ENCODE data around the gene PCDH18. TPM values are rescaled to one million over a fixed set of nuclear protein-coding genes. Genes with fewer than 3 reads are reported as not detected.
A peak's percentile ranks its signal among the peaks of the same experiment; 100 is the strongest.
"Not testable (repeated sequence)": the region's sequence is repeated elsewhere in the genome, so short reads cannot be mapped to it uniquely, and the experiment has no call there.

PCDH18 gene
- total and polyA plus RNA-seq, 11 donors: 1.4 to 14.5 (median 5.7) TPM

DNA sequence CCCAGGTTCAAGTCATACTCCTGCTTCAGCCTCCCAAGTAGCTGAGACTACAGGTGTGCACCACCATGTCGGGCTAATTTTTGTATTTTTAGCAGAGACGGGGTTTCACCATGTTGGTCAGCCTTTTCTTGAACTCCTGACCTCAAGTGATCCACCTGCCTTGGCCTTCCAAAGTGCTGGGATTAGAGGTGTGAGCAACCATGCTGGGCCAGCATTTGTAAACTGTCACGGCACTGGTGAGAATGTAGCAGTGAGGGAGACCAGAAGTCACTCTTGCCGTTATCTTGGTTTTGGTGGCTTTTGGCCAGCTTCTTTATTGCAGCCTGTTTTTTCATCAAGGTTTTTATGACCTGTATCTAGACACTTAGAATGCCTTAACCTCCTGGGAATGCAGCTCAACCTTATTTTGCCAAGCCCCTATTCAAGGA lies 22.4 kb downstream of the PCDH18 start:
- 50 to 66% (median 58%) methylated on average over 4 of the region's 4 CpGs for WGBS, 4 donors
- no peak for TF ChIP-seq POLR2A (IDR thresholded peaks at IDR 0.05)

DNA sequence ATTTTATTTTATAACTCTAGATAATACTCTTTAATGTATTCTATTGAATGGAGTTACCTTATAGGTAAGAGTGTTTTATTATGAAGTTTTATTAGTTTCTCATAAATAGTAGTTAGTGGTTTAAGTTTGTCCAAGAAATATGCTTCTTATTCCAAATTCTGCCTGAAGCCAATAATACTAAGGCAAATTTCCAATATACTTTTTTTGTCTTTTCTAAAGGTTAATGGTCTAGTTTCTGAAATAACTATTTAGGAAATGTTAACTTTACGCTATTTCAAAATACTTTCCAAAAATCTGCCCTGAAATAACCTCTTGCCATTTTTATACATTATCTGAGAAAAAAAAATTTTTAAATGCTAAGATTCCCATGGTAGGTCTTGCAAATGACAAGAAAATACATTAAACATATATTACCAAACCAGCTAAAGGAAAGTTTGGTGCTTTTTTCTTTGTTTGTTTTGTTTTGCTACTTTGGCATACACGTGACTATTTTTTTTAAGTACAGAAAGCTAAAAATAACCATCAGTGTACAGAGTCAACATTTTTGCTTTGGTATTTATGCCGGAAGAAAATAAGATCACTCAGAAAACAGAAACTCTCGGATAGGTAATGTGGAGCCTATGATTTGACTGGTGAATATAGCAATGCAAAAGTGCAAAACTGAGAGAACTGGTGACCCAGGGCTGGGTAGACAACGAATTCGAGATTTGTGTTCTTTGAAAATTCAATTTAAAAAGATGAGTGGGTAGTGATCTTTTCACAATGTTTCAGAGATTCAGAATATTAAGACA lies 29.8 kb downstream of the PCDH18 start:
- no peaks in the 10 kb centered on the region for H3K4me1 ChIP-seq
- ATAC-seq (no peak), DNase-seq (no peak)
- TF ChIP-seq POLR2A (IDR thresholded peaks at IDR 0.05): no peak
- TF ChIP-seq, protein P1, sequence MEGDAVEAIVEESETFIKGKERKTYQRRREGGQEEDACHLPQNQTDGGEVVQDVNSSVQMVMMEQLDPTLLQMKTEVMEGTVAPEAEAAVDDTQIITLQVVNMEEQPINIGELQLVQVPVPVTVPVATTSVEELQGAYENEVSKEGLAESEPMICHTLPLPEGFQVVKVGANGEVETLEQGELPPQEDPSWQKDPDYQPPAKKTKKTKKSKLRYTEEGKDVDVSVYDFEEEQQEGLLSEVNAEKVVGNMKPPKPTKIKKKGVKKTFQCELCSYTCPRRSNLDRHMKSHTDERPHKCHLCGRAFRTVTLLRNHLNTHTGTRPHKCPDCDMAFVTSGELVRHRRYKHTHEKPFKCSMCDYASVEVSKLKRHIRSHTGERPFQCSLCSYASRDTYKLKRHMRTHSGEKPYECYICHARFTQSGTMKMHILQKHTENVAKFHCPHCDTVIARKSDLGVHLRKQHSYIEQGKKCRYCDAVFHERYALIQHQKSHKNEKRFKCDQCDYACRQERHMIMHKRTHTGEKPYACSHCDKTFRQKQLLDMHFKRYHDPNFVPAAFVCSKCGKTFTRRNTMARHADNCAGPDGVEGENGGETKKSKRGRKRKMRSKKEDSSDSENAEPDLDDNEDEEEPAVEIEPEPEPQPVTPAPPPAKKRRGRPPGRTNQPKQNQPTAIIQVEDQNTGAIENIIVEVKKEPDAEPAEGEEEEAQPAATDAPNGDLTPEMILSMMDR (IDR thresholded peaks at IDR 0.05): no peak
- H3K27ac ChIP-seq: no peak overlapping the region
- no peaks in the 10 kb centered on the region for H3K9me3 ChIP-seq
- H3K27me3 ChIP-seq: no peaks in the 10 kb centered on the region
- no peak overlapping the region for H3K4me3 ChIP-seq
- no peaks in the 10 kb centered on the region for H3K36me3 ChIP-seq
- intact Hi-C loops (cut with DNase I): no loop called here
- WGBS, 4 donors: 69 to 76% (median 73%) methylated on average over 6 of the region's 6 CpGs

More for the DNA sequence above, 22.4 kb downstream of the PCDH18 start:
- no peak for DNase-seq
- Histone ChIP-seq H3K4me3 (no peak overlapping the region), H3K4me1 (no peaks in the 10 kb centered on the region), H3K27me3 (no peaks in the 10 kb centered on the region), H3K36me3 (no peaks in the 10 kb centered on the region), H3K9me3 (no peaks in the 10 kb centered on the region), H3K27ac (peak overlapping the region in 5 of 12 donors; percentile 7 to 50 (median 20))
- intact Hi-C loops (cut with DNase I): loop anchor here in 1 of 10 donors (10.0 kb wide), 1 partner anchor 115 kb away; no protein-coding TSS in a partner anchor
- ATAC-seq: no peak

DNA sequence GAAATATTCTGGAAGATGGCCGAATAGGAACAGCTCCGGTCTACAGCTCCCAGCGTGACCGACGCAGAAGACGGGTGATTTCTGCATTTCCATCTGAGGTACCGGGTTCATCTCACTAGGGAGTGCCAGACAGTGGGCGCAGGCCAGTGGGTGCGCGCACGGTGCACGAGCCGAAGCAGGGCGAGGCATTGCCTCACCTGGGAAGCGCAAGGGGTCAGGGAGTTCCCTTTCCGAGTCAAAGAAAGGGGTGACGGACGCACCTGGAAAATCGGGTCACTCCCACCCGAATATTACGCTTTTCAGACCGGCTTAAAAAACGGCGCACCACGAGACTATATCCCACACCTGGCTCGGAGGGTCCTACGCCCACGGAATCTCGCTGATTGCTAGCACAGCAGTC lies 36.0 kb downstream of the PCDH18 start:
- WGBS, 4 donors: 72 to 87% (median 86%) methylated on average over 13 to 27 of the region's 29 CpGs
- H3K27ac ChIP-seq; H3K4me1 ChIP-seq; ATAC-seq; H3K27me3 ChIP-seq; H3K4me3 ChIP-seq; intact Hi-C loops (cut with DNase I); DNase-seq; H3K36me3 ChIP-seq; H3K9me3 ChIP-seq: not testable (repeated sequence)

- WGBS, 4 donors: 74 to 93% (median 85%) methylated on average over 2 of the region's 2 CpGs
- intact Hi-C loops (cut with DNase I): no loop called here
- ATAC-seq: no peak
These were observed 36.7 kb downstream of the PCDH18 start for GRCh38 chr4:137495578-137495977.

DNA sequence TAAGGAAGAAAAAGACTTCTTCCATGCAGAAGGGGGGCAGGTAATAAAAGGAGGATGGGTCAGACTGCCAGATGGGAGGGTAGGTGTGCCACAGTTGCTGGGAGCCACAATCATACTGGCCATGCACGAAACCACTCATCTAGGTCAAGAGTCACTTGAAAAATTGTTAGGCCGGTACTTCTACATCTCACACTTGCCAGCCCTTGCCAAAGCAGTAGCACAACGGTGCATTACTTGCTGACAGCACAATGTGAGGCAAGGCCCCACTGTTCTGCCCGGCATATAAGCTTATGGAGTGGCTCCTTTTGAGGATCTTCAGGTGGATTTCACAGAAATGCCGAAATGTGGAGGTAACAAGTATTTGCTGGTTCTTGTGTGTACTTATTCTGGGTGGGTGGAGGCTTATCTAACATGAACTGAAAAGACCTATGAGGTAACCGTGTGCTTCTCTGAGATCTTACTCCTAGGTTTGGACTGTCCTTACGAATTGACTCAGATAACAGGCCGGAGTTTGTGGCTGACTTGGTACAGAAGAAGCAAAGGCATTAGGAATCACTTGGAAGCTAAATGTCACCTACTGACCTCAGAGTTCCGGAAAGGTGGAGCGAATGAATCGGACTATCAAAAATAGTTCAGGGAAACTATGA lies 48.9 kb downstream of the PCDH18 start:
- H3K27me3 ChIP-seq; DNase-seq; H3K4me1 ChIP-seq; H3K36me3 ChIP-seq; H3K4me3 ChIP-seq; ATAC-seq; intact Hi-C loops (cut with DNase I); H3K9me3 ChIP-seq: not testable (repeated sequence)
- peak overlapping the region in 1 of 12 donors; percentile 64 for H3K27ac ChIP-seq
- 49 to 69% (median 58%) methylated on average over 11 of the region's 11 CpGs for WGBS, 4 donors

More at GRCh38 chr4:137495578-137495977, 36.7 kb downstream of the PCDH18 start:
- H3K4me3 ChIP-seq: no peak overlapping the region
- no peak for DNase-seq
- TF ChIP-seq POLR2A (IDR thresholded peaks at IDR 0.05): no peak
- TF ChIP-seq, protein P1 (IDR thresholded peaks at IDR 0.05): no peak
- no peaks in the 10 kb centered on the region for H3K27me3 ChIP-seq
- no peaks in the 10 kb centered on the region for H3K9me3 ChIP-seq
- H3K36me3 ChIP-seq: no peaks in the 10 kb centered on the region
- no peak overlapping the region for H3K27ac ChIP-seq
- no peaks in the 10 kb centered on the region for H3K4me1 ChIP-seq

GRCh38 chr4:137479657-137480056 lies 52.6 kb downstream of the PCDH18 start:
- ATAC-seq; H3K4me1 ChIP-seq; H3K36me3 ChIP-seq; H3K27me3 ChIP-seq; H3K9me3 ChIP-seq; H3K27ac ChIP-seq; H3K4me3 ChIP-seq; DNase-seq; intact Hi-C loops (cut with DNase I): not testable (repeated sequence)
- 92 to 98% (median 96%) methylated on average over 4 to 5 of the region's 5 CpGs for WGBS, 4 donors

Data from heart left ventricle (tissue), 16 donors.